ENCODE results near the gene AGBL4.
"Not testable (repeated sequence)": the region's sequence is repeated elsewhere in the genome, so short reads cannot be mapped to it uniquely, and the experiment has no call there.

The AGBL4 gene

GRCh38 chr1:48558366-48558765 lies 1465.4 kb downstream of the AGBL4 start:
- FAIRE-seq = no peak

GRCh38 chr1:48556186-48556850 lies 1467.4 kb downstream of the AGBL4 start:
- no peak for FAIRE-seq

GRCh38 chr1:48555271-48555670 lies 1468.5 kb downstream of the AGBL4 start:
- FAIRE-seq = no peak

GRCh38 chr1:48552903-48553606 lies 1470.7 kb downstream of the AGBL4 start:
- FAIRE-seq = no peak

GRCh38 chr1:48552420-48552819 lies 1471.3 kb downstream of the AGBL4 start:
- FAIRE-seq = no peak

- no peak for FAIRE-seq
Measured at GRCh38 chr1:48548985-48549384, 1474.8 kb downstream of the AGBL4 start.

- FAIRE-seq = no peak
Measured at GRCh38 chr1:48547561-48548220, 1476.1 kb downstream of the AGBL4 start.

GRCh38 chr1:48543854-48544253 lies 1479.9 kb downstream of the AGBL4 start:
- no peak for FAIRE-seq

GRCh38 chr1:48540587-48540986 lies 1483.2 kb downstream of the AGBL4 start:
- no peak for FAIRE-seq

- FAIRE-seq = no peak
Measured at GRCh38 chr1:48536477-48536876, 1487.3 kb downstream of the AGBL4 start.

GRCh38 chr1:48532976-48533375 lies 1490.8 kb downstream of the AGBL4 start:
- FAIRE-seq = no peak

- no peak for FAIRE-seq
Measured at GRCh38 chr1:48530727-48531351, 1492.9 kb downstream of the AGBL4 start.

GRCh38 chr1:48527051-48527450 lies 1496.7 kb downstream of the AGBL4 start:
- no peak for FAIRE-seq

- no peak for FAIRE-seq
Measured at GRCh38 chr1:48526008-48526710, 1497.6 kb downstream of the AGBL4 start.

GRCh38 chr1:48524892-48525467 lies 1498.8 kb downstream of the AGBL4 start:
- FAIRE-seq = no peak

GRCh38 chr1:48523558-48523957 lies 1500.2 kb downstream of the AGBL4 start:
- no peak for FAIRE-seq

- not testable (repeated sequence) for FAIRE-seq
Measured at GRCh38 chr1:48519896-48520295, 1503.9 kb downstream of the AGBL4 start.

GRCh38 chr1:48506870-48507269 lies 1516.9 kb downstream of the AGBL4 start:
- no peak for FAIRE-seq

GRCh38 chr1:48500541-48501450 lies 1523.0 kb downstream of the AGBL4 start:
- no peak for FAIRE-seq

- FAIRE-seq = no peak
Measured at GRCh38 chr1:48499211-48499735, 1524.5 kb downstream of the AGBL4 start.
